ENCODE results near the gene SMKR1.
"Not testable (repeated sequence)": the region's sequence is repeated elsewhere in the genome, so short reads cannot be mapped to it uniquely, and the experiment has no call there.

Gene SMKR1

GRCh38 chr7:129489491-129489890 lies 12.8 kb upstream of the SMKR1 start:
- no peak for DNase-seq

GRCh38 chr7:129492391-129492790 lies 9.9 kb upstream of the SMKR1 start:
- DNase-seq: no peak

GRCh38 chr7:129493555-129493954 lies 8.8 kb upstream of the SMKR1 start:
- no peak for DNase-seq

GRCh38 chr7:129494041-129494440 lies 8.3 kb upstream of the SMKR1 start:
- no peak for DNase-seq

- no peak for DNase-seq
These were observed 6.3 kb upstream of the SMKR1 start for GRCh38 chr7:129495987-129496386.

DNA sequence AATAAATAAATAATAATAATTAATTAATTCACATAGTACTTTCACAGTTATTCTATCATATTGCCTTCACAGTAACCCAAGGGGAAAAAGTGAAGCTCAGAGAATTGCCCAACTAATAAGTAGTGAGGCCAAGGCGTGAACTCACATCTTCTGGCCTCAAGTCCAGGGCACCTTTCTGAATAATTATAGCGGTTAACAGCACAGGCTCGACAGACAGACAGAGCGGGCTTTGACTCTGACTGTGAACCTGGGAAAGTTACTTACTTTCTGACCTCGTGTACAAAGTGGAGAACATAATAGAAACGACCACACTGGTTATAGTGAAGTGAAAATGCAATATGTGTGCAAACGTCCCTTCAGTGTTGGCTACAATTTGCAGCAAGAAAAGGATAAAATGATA lies 5.7 kb upstream of the SMKR1 start:
- no peak for DNase-seq

- DNase-seq: no peak
These were observed 5.2 kb upstream of the SMKR1 start for GRCh38 chr7:129497156-129497555.

DNA sequence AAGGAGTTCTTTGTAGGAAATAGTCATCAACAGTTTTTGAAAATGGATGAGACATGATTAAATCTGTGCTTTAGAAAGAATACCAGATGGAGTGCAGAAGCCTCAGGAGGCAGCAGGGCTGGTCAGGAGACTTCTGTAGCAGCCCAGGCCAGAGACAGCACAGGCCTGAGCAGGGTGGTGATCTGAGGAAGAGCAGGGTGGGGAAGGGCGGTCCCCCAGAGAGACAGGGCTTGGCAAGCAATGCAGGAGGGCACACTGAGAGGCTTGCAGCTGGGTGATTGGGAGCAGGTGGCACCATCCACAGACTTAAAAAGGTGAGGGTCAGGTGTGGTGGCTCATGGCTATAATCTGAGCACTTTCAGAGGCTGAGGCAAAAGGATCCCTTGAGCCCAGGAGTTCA lies 4.3 kb upstream of the SMKR1 start:
- DNase-seq: no peak

DNA sequence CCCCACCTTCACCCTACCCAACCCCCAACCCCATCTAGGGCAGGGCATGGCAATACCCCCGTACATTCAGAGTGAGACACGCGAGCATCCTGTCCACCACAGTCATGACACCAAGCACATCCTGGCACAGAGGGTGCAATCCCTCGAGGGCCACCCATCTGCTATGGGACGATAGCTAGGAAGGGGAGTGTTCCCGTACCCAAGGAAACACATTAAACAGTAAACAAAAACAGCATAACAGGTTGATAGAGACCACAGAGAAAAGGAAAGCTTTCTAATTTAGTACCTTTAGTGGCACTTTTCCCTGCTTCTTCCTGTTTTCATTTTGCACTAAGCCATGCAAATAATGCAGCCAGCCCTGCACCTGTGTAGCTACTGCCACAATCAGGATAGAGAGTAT lies 2.3 kb upstream of the SMKR1 start:
- no peak for DNase-seq

- no peak for DNase-seq
These were observed 666 bp downstream of the SMKR1 start for GRCh38 chr7:129502708-129503685.

- DNase-seq: no peak
These were observed 1.4 kb downstream of the SMKR1 start for GRCh38 chr7:129503725-129504124.

DNA sequence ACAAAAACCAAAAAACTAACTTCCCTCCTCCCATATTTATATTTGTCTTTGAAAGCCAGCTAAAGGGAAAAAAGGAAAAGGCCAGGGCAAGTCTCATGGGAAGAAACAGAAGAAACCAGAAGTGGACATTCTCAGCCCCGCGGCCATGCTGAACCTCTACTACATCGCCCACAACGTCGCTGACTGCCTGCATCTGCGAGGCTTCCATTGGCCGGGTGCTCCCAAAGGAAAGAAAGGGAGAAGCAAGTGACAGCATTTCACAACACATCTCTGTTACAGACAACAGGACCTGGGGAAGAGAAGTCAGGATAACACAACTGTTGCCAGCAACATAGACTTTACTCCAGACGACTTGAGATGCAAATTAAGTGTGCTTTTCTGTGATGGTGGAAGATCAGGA lies 9.9 kb downstream of the SMKR1 start:
- DNase-seq: no peak

GRCh38 chr7:129513546-129513945 lies 11.2 kb downstream of the SMKR1 start:
- no peak for DNase-seq

GRCh38 chr7:129514683-129515082 lies 12.4 kb downstream of the SMKR1 start:
- DNase-seq: no peak

DNA sequence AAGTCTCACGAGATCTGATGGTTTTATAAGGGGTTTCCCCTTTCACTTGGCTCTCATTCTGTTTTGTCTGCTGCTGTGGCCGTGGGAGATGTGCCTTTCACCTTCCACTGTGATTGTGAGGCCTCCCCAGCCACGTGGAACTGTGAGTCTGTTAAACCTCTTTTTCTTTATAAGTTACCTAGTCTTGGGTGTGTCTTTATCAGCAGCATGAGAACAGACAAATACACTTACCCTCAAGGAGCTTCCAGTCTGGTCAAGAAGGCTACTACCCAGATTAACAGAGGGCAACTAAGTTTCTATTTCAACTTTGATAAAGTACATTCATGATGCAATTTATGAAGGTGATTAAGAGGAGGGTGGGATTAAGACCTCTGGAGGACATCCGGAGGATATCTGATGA lies 13.1 kb downstream of the SMKR1 start:
- DNase-seq: no peak

GRCh38 chr7:129517931-129518330 lies 15.6 kb downstream of the SMKR1 start:
- DNase-seq: no peak

DNA sequence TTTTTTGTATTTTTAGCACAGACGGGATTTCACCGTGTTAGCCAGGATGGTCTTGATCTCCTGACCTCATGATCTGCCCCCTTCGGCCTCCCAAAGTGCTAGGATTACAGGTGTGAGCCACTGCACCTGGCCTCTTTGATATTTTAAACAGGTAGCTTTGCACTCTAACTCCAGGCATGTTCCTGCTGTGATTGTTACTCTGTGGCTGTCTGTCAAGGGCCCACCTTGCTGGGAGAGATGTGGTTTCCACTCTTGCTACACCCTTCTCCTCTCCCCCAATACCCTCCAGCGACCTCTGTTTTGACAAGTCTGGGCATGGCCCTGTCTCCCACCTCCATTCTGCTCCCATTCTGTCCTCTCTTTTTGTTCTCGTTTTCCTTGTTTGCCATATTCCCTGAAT lies 17.1 kb downstream of the SMKR1 start:
- DNase-seq: no peak

DNA sequence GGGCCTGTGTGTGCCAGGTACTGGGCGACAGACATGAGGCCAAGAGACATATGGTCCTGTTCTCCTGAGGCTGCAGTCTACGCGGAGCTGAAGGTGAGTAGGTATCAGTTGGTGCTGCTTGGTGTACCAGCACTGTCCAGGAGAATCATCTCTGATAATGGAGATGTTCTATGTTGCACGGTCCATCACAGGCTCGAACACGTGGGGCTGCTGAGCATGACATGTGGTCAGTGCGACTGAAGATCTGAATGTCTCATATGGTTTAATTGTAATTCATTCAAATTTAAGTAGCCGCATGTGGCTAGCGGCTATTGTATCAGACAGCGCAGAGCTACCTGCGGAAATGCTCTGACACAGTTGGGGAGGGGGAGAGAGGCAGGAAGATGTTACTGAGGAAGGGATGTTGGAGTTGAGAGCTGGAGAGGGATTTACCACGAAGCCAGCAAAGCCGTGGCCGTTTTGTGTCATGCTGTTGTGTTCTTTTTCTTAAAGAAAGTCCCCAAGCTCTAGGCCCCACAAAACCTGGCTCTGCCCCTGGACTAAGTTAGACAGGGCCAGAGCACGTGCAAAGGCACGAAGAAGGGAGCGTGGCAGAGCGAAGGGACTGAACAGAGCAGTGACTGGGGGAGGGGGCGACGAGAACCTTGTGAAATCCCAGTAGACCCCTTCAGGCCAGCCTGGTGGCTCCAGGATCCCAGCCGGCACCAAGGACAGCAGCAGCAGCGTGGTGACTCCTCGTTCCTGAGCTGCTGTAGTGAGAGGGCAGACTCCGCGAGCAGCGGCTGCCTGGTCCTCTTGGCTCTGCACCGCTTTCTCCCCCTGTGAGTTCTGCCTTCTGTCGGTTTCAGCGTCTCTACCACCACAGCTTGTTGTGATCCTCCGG lies 20.0 kb downstream of the SMKR1 start:
- DNase-seq: no peak

DNA sequence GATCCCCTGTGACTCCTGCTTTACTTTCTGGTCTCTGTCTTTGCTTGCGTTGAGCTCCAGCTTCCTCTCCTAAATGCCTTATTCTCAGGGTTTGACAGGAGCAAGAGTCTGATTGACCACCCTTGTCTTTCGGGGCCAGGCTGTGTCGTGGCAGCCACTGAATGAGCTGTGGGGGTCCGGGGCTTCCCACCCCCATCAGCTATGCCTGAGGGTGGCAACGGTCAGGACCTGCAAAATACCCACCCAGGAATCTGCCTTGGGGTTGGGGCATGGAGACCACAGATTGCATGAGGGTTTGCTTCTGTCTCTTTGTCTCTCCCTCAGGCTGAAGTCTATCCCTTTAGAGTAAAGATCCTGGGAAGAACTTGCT lies 20.6 kb downstream of the SMKR1 start:
- no peak for DNase-seq

DNA sequence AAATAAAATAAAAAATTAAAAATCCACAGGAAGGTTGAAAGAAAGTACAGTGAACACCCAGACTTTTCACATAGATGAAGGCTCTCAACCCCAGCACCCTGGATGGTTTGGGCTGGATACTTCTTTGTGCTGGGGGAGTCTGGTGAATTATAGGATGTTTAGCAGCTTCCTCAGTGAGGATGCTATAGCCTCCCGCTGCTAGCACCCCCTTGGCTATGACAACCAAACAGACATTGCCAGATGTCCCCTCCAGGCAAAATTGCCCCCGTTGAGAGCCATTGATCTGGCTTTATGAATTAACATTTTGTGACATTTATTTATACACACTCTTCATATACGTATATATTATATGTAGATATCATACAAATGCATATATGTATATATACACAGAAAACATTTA lies 21.6 kb downstream of the SMKR1 start:
- no peak for DNase-seq

DNA sequence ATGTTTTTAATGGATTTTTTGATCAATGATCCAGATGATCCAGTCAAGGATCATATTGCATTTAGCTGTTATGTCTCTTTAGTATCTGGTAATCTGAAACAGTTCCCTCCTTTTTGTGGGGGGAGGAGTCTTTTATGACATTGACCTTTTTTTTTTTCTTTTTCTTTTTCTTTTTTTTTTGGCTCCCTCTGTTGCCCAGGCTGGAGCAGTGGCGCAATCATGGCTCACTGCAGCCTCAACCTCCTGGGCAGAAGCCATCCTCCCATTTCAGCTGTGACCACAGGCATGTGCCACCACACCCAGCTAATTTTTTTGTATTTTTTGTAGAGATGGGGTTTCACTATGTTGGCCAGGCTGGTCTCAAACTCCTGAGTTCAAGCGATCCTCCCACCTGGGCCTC lies 22.1 kb downstream of the SMKR1 start:
- not testable (repeated sequence) for DNase-seq

DNA sequence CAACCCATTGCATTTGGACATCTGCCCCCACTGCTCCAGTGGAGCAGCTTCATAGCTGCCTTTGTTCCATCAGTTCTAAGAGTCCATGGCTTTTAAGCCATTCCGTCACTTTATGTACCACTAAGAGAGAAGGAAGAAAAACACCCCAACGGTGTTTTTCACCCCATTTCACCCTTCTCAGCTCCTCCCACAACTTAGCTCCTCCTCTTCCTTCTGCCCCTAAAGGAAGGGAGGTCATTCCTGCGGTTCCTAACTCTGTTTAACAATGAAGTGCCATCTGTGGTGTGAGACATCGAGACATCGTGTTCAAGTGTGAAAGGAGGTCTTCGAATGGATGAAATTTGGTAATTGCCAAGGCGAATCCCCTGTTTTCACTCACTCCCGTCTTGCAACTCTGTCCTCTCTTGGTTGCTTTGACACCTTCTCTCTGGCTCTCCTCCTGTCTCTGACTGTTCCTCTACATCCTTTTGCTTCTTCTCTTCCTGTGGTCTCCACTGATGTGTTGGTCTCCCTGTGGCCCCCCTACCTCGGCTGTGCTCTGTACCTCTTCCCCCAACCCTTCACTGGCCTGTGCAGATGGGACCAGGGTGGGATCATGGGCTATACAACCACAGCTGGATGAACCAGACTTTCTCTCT lies 23.0 kb downstream of the SMKR1 start:
- no peak for DNase-seq

- DNase-seq: no peak
These were observed 27.3 kb downstream of the SMKR1 start for GRCh38 chr7:129529643-129530042.

All from NCI-H510A (cell line).